ENCODE data around the gene FERMT3.

The FERMT3 gene

DNA sequence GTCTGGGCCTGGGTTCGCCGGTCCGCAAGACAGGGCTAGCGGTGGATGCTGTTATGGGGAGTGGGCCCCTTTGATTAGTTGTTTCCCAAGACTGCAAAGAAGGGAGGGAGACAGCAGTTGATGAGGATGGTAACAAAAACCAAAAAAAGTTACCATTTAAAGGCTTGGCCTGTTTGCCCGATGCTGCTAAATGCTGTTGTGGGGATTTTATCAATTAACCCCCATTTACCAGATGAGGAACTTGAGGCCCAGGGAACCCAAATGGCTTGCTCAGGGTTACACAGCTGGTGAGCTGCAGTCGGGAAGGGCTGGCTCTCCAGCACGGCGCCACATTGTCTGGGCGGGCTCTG lies 16.1 kb downstream of the FERMT3 start:
- DNase-seq = no peak

DNA sequence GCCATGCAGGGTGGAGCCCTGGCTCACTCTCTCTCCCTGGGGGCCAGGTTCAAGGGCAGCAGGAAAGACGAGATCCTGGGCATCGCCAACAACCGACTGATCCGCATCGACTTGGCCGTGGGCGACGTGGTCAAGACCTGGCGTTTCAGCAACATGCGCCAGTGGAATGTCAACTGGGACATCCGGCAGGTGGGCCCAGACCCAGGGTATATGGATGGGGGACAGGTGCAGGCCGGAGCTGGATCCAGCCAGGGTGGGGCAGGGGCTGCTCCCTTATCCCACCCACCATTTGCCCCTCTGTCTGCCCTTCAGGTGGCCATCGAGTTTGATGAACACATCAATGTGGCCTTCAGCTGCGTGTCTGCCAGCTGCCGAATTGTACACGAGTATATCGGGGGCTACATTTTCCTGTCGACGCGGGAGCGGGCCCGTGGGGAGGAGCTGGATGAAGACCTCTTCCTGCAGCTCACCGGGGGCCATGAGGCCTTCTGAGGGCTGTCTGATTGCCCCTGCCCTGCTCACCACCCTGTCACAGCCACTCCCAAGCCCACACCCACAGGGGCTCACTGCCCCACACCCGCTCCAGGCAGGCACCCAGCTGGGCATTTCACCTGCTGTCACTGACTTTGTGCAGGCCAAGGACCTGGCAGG lies 16.6 kb downstream of the FERMT3 start:
- no peak for DNase-seq

DNA sequence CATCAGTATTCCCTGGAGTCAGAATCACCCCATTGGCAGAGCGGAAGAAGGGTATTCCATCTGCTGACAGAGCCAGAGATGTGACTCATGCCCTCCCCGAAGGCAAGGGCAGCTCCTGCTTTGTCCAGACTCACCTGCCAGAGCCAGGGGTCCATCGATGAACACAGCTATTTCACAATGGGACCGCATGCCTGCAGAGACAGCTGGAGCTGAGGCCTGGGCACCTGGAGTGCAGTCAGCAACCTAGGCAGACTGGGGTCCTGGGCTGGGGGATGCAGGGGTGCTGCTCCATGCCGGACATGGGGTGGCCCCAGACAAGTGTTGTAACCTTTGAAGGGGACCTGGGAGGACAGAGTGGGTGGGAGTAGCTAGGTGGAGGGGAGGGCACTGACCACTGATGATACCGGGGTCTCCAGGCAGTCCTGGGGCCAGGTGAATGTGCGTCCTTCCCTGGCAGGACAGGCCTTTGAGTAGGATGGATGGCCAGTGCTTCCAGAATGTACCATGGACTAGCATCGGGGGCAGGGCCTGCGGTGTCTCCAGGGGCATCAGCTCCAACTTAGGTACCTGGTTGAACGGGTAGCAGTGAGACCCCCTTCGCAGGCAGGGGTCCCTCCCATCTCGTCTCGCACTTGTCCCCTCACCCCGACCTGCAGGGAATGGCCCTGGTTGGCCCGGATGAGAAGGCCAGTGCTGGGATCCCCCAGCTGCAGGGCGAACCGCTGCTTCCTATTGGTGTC lies 17.8 kb downstream of the FERMT3 start:
- no peak for DNase-seq

DNA sequence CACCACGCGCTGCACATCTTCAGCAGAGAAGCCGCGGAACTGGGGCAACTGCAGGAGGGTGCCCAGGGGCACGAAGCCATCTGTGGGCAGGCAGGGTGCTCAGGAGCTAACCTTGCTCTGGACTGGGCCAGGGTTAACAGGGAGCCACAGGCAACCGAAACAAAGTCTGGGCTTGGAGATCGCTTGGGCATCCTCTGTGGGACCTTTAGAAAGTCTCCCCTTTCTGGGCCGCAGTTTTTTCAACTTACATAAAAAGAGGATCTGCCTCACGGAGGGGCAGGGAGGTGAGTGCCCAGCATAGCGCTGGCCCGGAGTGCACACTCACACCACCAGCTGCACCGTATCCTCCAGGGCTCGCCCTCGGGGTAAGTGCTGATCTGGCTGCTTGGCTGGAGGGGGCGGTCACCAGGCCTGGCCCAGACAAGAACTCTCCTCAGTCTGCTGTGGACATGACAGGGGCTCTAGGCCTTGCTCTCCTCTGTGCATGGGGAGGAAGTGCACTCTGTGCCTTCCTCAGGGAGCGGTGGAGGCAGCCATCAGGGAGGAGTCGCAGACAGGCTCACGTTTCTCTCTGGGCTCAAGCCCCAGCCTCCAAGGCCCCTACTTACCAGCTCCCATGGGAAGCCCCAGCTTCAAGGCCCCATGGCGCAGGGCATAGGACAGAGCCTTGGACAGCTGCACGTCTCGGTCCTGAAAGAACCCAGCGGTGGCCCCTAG lies 18.5 kb downstream of the FERMT3 start:
- DNase-seq = peak; percentile 33

DNA sequence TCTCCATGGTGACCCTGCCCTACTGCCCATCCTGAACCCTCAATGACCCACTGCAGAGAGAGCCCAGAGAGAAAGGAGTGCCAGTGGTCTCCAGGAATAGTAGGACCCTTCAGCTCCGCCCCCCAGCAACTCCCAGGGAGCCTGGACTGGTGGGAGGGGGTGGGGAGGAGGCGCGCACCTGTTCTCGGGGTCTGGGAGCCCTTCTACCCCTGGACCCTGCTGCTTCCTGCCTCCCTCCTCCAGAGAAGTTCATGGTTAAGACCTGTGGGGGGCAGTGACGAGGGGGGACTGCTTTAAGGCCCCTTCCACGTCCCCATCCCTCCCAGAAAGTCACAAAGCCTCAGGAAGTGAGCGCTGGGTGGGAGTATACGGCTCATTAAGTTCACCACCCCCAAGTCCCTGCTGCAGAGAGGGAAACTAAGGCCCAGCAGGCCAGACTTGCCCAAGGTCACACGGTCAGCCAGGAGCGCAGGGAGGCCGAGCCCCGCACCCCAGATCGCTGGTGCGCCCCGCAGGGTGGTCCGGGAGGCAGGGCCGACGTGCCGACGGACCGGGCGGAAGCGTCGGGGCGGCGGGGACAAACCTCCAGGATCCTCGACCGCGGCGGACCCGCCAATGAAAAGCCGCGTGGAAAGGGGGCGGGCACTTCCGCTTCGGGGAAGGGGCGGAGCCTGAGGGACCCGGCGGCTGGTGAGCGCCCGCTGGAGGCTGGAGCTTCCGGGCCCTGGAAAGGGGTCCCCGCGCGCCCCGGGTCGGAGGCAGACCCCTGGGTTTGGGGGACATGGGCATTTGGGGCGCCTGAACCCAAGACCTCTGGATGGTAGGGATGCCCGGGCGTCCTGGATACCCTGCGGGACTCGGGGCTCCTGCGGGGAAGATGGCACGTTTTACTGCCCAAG lies 19.3 kb downstream of the FERMT3 start, which contains the start of the genes NUDT22 and TRPT1:
NUDT22 (plus strand) TSS at position 667 of the 899 bp plus-strand sequence. CDS start 379 bp downstream, outside the sequence.
TRPT1 (minus strand) TSS at position 579 of the 899 bp plus-strand sequence; CDS start at position 253, 326 bp downstream.
- peak; percentile 96 for DNase-seq

- peak; percentile 88 for DNase-seq
Observed at GRCh38 chr11:64226507-64227051, 20.1 kb downstream of the FERMT3 start.

DNA sequence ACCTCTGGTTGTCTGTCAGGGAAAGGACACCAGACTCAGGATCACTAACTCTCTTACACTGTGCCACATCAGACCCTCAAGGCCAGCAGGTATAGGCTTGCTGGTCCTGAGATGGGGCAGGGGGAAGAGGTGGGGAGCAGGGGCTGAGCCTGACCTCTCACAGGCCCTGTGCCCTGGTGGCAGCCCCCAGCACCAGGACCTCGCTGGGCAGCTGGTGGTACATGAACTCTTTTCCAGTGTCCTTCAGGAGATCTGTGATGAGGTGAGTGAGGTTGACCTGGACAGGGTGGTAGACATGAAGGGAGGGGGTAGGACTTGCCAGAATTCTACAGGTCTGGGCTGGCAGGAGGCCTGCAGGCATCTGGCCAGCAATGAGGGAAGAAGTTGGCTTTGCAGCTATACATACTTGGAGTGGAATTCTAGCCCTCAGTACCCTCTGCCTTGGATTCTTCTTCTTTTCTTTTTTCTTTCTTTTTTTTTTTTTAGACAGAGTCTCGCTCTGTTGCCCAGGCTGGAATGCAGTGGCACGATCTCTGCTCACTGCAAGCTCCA lies 21.0 kb downstream of the FERMT3 start:
- no peak for DNase-seq

GRCh38 chr11:64229090-64229743 lies 22.7 kb downstream of the FERMT3 start:
- no peak for DNase-seq

- no peak for DNase-seq
Observed at GRCh38 chr11:64229744-64230170, 23.2 kb downstream of the FERMT3 start.

DNA sequence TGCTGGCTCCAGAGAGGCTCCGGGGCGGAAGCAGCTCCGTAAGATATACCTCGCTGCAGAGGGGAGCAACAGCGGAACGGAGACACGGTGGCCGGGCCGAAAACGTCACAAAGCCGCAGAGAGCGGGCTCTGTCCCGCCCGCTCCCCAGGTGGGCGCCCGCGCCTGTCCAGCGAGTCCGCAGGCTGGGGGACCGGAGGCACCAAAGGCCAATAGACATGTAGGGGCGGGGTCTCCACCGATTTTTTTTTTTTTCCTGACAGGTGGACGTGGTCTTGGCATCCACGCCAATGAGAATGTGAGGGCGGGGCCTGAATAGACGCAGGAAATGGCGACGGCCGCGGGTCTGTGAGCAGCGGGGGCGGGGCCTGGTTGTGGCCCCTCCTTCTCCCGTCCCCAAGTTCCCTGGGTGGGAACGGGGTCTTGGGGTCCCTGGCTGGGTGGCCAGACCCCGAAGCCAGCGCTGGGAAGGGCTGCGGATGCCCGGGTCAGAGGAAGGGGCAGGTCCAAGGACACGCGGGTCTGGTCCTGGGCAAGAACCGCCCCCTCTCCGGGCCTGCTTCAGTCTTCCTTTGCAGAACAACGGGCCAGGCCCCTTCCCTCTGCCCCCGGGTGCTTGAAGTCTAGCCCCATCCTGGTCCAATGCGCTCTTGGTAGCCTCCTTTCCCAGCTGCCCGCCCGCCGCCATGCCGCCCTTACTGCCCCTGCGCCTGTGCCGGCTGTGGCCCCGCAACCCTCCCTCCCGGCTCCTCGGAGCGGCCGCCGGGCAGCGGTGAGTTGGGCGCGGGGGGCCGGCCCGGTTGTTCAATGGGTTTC lies 23.9 kb downstream of the FERMT3 start, which contains the start of gene DNAJC4:
DNAJC4 (plus strand) TSS at position 378 of the 814 bp plus-strand sequence; CDS start at position 685, 307 bp downstream.
- DNase-seq = peak; percentile 98

- DNase-seq = peak; percentile 72
Observed at GRCh38 chr11:64230985-64231365, 24.5 kb downstream of the FERMT3 start.

DNA sequence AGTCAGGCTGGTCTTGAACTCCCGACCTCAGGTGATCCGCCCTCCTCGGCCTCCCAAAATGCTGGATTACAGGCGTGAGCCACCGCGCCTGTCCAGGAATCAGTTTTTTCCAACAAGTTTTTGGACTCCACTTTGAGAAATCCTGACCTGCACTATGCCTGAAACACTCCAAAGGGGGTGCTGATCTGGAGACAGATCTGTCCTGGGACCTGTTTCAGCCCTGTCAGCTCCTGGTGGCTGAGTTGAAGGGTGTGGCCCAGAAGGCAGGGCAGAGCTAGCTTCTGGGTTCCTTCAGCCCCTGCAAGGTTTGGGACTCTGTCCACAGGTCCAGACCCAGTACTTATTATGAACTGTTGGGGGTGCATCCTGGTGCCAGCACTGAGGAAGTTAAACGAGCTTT lies 25.0 kb downstream of the FERMT3 start:
- DNase-seq = peak; percentile 44

DNA sequence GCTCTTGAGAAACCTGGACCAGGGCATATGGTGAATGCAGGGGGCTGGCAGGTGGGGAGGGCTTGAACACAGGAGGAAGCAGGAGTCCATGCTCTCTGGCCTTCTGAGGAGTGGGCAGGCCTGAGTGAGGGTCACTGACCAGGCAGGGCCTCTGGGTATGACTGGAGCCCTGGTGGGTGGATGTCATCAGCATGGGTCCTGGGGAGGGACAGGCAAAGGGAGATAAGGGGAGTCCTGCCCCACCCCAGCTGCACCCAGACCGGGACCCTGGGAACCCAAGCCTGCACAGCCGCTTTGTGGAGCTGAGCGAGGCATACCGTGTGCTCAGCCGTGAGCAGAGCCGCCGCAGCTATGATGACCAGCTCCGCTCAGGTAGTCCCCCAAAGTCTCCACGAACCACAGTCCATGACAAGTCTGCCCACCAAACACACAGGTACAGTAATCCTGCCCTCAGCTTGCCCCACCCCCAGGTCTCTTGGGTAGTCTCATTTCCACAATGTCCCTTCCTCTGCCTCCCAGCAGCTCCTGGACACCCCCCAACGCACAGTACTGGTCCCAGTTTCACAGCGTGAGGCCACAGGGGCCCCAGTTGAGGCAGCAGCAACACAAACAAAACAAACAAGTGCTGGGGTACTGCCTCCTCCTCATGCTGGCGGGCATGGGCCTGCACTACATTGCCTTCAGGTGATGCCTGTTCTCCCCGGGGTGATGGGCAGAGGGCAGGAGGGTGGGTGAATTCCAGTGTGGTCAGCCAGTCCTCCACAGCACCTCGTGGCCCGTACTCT lies 25.9 kb downstream of the FERMT3 start:
- no peak for DNase-seq

- DNase-seq = no peak
Observed at GRCh38 chr11:64232967-64233315, 26.4 kb downstream of the FERMT3 start.

DNA sequence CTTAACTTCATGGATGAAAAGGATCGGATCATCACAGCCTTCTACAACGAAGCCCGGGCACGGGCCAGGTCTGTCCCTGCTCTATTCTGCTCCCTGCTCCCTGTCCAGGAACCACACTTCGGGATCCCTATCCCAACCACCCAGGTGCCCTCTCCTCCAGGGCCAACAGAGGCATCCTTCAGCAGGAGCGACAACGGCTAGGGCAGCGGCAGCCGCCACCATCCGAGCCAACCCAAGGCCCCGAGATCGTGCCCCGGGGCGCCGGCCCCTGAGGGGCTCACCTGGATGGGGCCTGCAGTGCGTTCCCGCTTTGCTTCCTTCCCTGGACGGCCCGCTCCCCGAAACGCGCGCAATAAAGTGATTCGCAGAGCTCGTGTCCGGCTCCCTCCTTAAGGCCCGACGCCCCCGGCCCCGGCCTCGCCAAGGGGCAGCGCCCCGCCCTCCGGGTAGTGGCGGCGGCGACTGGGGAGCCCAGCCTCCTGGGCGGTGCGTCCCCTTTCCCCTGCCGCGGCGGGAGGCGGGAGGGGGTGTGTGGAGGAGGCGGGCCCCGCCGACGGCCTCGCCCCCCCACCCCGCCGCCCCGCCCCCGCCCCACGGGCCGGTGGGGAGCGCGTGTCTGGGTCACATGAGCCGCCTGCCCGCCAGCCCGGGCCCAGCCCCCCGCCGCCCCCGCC lies 27.5 kb downstream of the FERMT3 start, which contains the start of gene VEGFB:
VEGFB (plus strand) TSS at position 672 of the 674 bp plus-strand sequence. CDS start 250 bp downstream, outside the sequence.
- peak; percentile 79 for DNase-seq

- peak; percentile 78 for DNase-seq
Observed at GRCh38 chr11:64234647-64235379, 28.3 kb downstream of the FERMT3 start.

GRCh38 chr11:64235437-64236161 lies 29.1 kb downstream of the FERMT3 start:
- DNase-seq = no peak

Measured in hematopoietic multipotent progenitor cell treated with erythropoietin and hydrocortisone succinate and interleukin-3 and kit ligand, for 4 days (in vitro differentiated cells).